ENCODE results near the gene SRBD1.

The SRBD1 gene

GRCh38 chr2:45543257-45543656 is 67.8 kb downstream of the SRBD1 start:
- no peak overlapping the region for H3K4me3 ChIP-seq (replicated peaks in 1 of 2; ENCODE audit: low read depth in 2 of 2, low read length in 2 of 2)
- no peak for DNase-seq (ENCODE audit: low read depth in 2 of 2)
- no peak for TF ChIP-seq CTCF (IDR thresholded peaks at IDR 0.05; ENCODE audit: low read depth, low read length)

- no peak for DNase-seq (ENCODE audit: low read depth in 2 of 2)
- no peak overlapping the region for H3K4me3 ChIP-seq (replicated peaks in 1 of 2; ENCODE audit: low read depth in 2 of 2, low read length in 2 of 2)
These were observed 69.1 kb downstream of the SRBD1 start for GRCh38 chr2:45542013-45542412.

GRCh38 chr2:45541450-45541849 is 69.6 kb downstream of the SRBD1 start:
- no peak for TF ChIP-seq CTCF (IDR thresholded peaks at IDR 0.05; ENCODE audit: low read depth, low read length)

More at GRCh38 chr2:45542013-45542412, 69.1 kb downstream of the SRBD1 start:
- no peak for TF ChIP-seq CTCF (IDR thresholded peaks at IDR 0.05; ENCODE audit: low read depth, low read length)

GRCh38 chr2:45540942-45541341 is 70.1 kb downstream of the SRBD1 start:
- DNase-seq (ENCODE audit: low read depth in 2 of 2): no peak
- no peak for TF ChIP-seq CTCF (IDR thresholded peaks at IDR 0.05; ENCODE audit: low read depth, low read length)
- no peak overlapping the region for H3K4me3 ChIP-seq (replicated peaks in 1 of 2; ENCODE audit: low read depth in 2 of 2, low read length in 2 of 2)

More at GRCh38 chr2:45541450-45541849, 69.6 kb downstream of the SRBD1 start:
- DNase-seq (ENCODE audit: low read depth in 2 of 2): no peak
- H3K4me3 ChIP-seq (replicated peaks in 1 of 2; ENCODE audit: low read depth in 2 of 2, low read length in 2 of 2): no peak overlapping the region

- H3K4me3 ChIP-seq (replicated peaks in 1 of 2; ENCODE audit: low read depth in 2 of 2, low read length in 2 of 2): no peak overlapping the region
- no peak for TF ChIP-seq CTCF (IDR thresholded peaks at IDR 0.05; ENCODE audit: low read depth, low read length)
- no peak for DNase-seq (ENCODE audit: low read depth in 2 of 2)
These were observed 77.3 kb downstream of the SRBD1 start for GRCh38 chr2:45533771-45534170.

- no peak for TF ChIP-seq CTCF (IDR thresholded peaks at IDR 0.05; ENCODE audit: low read depth, low read length)
- no peak overlapping the region for H3K4me3 ChIP-seq (replicated peaks in 1 of 2; ENCODE audit: low read depth in 2 of 2, low read length in 2 of 2)
- DNase-seq (ENCODE audit: low read depth in 2 of 2): no peak
These were observed 78.9 kb downstream of the SRBD1 start for GRCh38 chr2:45532181-45532580.

GRCh38 chr2:45524016-45524415 is 87.1 kb downstream of the SRBD1 start:
- TF ChIP-seq CTCF (IDR thresholded peaks at IDR 0.05; ENCODE audit: low read depth, low read length): no peak
- DNase-seq (ENCODE audit: low read depth in 2 of 2): no peak

More at GRCh38 chr2:45524016-45524415, 87.1 kb downstream of the SRBD1 start:
- no peak overlapping the region for H3K4me3 ChIP-seq (replicated peaks in 1 of 2; ENCODE audit: low read depth in 2 of 2, low read length in 2 of 2)
